Measurements from ENCODE around the gene ATP10A. TPM values are rescaled to one million over a fixed set of nuclear protein-coding genes. Genes with fewer than 3 reads are reported as not detected.

The ATP10A gene, protein sequence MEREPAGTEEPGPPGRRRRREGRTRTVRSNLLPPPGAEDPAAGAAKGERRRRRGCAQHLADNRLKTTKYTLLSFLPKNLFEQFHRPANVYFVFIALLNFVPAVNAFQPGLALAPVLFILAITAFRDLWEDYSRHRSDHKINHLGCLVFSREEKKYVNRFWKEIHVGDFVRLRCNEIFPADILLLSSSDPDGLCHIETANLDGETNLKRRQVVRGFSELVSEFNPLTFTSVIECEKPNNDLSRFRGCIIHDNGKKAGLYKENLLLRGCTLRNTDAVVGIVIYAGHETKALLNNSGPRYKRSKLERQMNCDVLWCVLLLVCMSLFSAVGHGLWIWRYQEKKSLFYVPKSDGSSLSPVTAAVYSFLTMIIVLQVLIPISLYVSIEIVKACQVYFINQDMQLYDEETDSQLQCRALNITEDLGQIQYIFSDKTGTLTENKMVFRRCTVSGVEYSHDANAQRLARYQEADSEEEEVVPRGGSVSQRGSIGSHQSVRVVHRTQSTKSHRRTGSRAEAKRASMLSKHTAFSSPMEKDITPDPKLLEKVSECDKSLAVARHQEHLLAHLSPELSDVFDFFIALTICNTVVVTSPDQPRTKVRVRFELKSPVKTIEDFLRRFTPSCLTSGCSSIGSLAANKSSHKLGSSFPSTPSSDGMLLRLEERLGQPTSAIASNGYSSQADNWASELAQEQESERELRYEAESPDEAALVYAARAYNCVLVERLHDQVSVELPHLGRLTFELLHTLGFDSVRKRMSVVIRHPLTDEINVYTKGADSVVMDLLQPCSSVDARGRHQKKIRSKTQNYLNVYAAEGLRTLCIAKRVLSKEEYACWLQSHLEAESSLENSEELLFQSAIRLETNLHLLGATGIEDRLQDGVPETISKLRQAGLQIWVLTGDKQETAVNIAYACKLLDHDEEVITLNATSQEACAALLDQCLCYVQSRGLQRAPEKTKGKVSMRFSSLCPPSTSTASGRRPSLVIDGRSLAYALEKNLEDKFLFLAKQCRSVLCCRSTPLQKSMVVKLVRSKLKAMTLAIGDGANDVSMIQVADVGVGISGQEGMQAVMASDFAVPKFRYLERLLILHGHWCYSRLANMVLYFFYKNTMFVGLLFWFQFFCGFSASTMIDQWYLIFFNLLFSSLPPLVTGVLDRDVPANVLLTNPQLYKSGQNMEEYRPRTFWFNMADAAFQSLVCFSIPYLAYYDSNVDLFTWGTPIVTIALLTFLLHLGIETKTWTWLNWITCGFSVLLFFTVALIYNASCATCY (N-terminal part only)
- polyA plus RNA-seq (not detected in 2 replicates), polyA minus RNA-seq (0.23 and 0.24 TPM in 2 replicates)

GRCh38 chr15:25863111-25863967, at the start of gene ATP10A:
ATP10A (minus strand) TSS chr15:25863327; CDS start chr15:25863096, 231 bp downstream.
- H3K9me3 ChIP-seq (ENCODE audit: low read length) = no peaks in the 10 kb centered on the region
- peaks cover 39% of the 10 kb centered on the region for H3K27me3 ChIP-seq (ENCODE audit: insufficient read depth, low read depth, low read length)
- no peak for TF ChIP-seq RAD21 (conservative IDR thresholded peaks at IDR 0.05)
- TF ChIP-seq EZH2 (IDR thresholded peaks at IDR 0.05; ENCODE audit: borderline replicate concordance, insufficient read depth, low read length, poor library complexity, severe bottlenecking) = no peak
- no peak for TF ChIP-seq MXI1 (conservative IDR thresholded peaks at IDR 0.05; ENCODE audit: poor library complexity, severe bottlenecking)
- no peak for TF ChIP-seq SMC3 (conservative IDR thresholded peaks at IDR 0.05; ENCODE audit: poor library complexity)
- TF ChIP-seq CTCF (IDR thresholded peaks at IDR 0.05; ENCODE audit: poor library complexity, severe bottlenecking) = no peak
- TF ChIP-seq TAF1 (IDR thresholded peaks at IDR 0.05; ENCODE audit: low read depth) = no peak
- TF ChIP-seq POLR2AphosphoS5 (IDR thresholded peaks at IDR 0.05) = no peak
- no peak for TF ChIP-seq EP300 (conservative IDR thresholded peaks at IDR 0.05; ENCODE audit: poor library complexity, severe bottlenecking)
- TF ChIP-seq, protein P1, sequence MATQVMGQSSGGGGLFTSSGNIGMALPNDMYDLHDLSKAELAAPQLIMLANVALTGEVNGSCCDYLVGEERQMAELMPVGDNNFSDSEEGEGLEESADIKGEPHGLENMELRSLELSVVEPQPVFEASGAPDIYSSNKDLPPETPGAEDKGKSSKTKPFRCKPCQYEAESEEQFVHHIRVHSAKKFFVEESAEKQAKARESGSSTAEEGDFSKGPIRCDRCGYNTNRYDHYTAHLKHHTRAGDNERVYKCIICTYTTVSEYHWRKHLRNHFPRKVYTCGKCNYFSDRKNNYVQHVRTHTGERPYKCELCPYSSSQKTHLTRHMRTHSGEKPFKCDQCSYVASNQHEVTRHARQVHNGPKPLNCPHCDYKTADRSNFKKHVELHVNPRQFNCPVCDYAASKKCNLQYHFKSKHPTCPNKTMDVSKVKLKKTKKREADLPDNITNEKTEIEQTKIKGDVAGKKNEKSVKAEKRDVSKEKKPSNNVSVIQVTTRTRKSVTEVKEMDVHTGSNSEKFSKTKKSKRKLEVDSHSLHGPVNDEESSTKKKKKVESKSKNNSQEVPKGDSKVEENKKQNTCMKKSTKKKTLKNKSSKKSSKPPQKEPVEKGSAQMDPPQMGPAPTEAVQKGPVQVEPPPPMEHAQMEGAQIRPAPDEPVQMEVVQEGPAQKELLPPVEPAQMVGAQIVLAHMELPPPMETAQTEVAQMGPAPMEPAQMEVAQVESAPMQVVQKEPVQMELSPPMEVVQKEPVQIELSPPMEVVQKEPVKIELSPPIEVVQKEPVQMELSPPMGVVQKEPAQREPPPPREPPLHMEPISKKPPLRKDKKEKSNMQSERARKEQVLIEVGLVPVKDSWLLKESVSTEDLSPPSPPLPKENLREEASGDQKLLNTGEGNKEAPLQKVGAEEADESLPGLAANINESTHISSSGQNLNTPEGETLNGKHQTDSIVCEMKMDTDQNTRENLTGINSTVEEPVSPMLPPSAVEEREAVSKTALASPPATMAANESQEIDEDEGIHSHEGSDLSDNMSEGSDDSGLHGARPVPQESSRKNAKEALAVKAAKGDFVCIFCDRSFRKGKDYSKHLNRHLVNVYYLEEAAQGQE (IDR thresholded peaks at IDR 0.05; ENCODE audit: borderline replicate concordance) = no peak
- no peaks in the 10 kb centered on the region for H3F3A ChIP-seq (ENCODE audit: insufficient read depth, low read length, poor library complexity, severe bottlenecking)
- no peaks in the 10 kb centered on the region for H4K20me1 ChIP-seq (ENCODE audit: insufficient read depth)
- H3K4me3 ChIP-seq (ENCODE audit: low read length) = peak within 1 kb of the TSS; percentile 66
- peak within 1 kb of the TSS; percentile 21 for H2AFZ ChIP-seq (ENCODE audit: low read depth, low read length)
- H3K4me2 ChIP-seq (ENCODE audit: low read length) = peak within 1 kb of the TSS; percentile 44
- H3K36me3 ChIP-seq (ENCODE audit: insufficient read depth, low read length) = no peaks in the 10 kb centered on the region
- no peak within 1 kb of the TSS for H3K27ac ChIP-seq (ENCODE audit: low read length)
- no peaks in the 10 kb centered on the region for H3K9me2 ChIP-seq (ENCODE audit: insufficient read depth, low read length)
- H3K79me2 ChIP-seq (replicated peaks; ENCODE audit: insufficient read depth, low read length) = no peaks in the 10 kb centered on the region
- H3K9ac ChIP-seq (ENCODE audit: low read length) = peak within 1 kb of the TSS; percentile 23

Data from neural cell (in vitro differentiated cells).